Spleen (tissue), 11 donors: ENCODE measurements around the gene TCOF1. TPM values are rescaled to one million over a fixed set of nuclear protein-coding genes. Genes with fewer than 3 reads are reported as not detected.
A peak's percentile ranks its signal among the peaks of the same experiment; 100 is the strongest.

Experiments
- DNase-seq: peaks from one replicate; pipeline ENCODE4 v3.0.0-alpha.2; 2020
- H3K27ac ChIP-seq, 8 donors: fragments of 200-600 bp; sonication (generic) in 7 of 8; 1 replicate in 4 of 8; 2 replicates in 4 of 8; pipeline versions ENCODE4 v1.5.0 to v1.8.0; 2016 to 2021; ENCODE audit warnings: inconsistent platforms in 4 of 8, mild to moderate bottlenecking in 4 of 8, moderate library complexity in 1 of 8
- H3K27me3 ChIP-seq, 7 donors: fragments of 200-600 bp; sonication (generic) in 6 of 7; replicated peaks in 1 of 7; 1 replicate in 4 of 7; 2 replicates in 3 of 7; pipeline versions ENCODE4 v1.5.0 to v1.8.0; 2016 to 2021; ENCODE audit warnings: inconsistent platforms in 3 of 7, mild to moderate bottlenecking in 1 of 7
- H3K36me3 ChIP-seq, 6 donors: fragments of 200-600 bp; sonication (generic) in 5 of 6; 1 replicate in 4 of 6; 2 replicates in 2 of 6; pipeline versions ENCODE4 v1.5.0 to v1.8.0; 2016 to 2021; ENCODE audit warnings: inconsistent platforms in 2 of 6
- H3K4me1 ChIP-seq, 6 donors: fragments of 200-600 bp; sonication (generic) in 5 of 6; 1 replicate in 3 of 6; 2 replicates in 3 of 6; pipeline versions ENCODE4 v1.5.0 to v1.8.0; 2016 to 2021; ENCODE audit warnings: inconsistent platforms in 3 of 6
- H3K4me3 ChIP-seq, 8 donors: fragments of 200-600 bp; sonication (generic) in 7 of 8; 1 replicate in 4 of 8; 2 replicates in 4 of 8; pipeline versions ENCODE4 v1.5.0 to v1.8.0; 2016 to 2021; ENCODE audit warnings: inconsistent platforms in 4 of 8, mild to moderate bottlenecking in 4 of 8, moderate library complexity in 2 of 8
- H3K9me3 ChIP-seq, 8 donors: fragments of 200-600 bp; sonication (generic) in 7 of 8; 1 replicate in 4 of 8; 2 replicates in 4 of 8; pipeline versions ENCODE4 v1.5.0 to v1.8.0; 2016 to 2021; ENCODE audit warnings: inconsistent platforms in 4 of 8
- CTCF ChIP-seq, 11 experiments: fragments of 200-600 bp in 7 of 11; fragments of 450-650 bp in 4 of 11; sonication (generic) in 4 of 11; IDR thresholded peaks in 8 of 11; conservative IDR thresholded peaks in 3 of 11; 1 replicate in 7 of 11; 2 replicates in 4 of 11; pipeline versions ENCODE4 v1.4.0 to v1.8.0; 2016 to 2021; ENCODE audit warnings: antibody characterized with exemption in 11 of 11, inconsistent platforms in 4 of 11, mild to moderate bottlenecking in 1 of 11
- POLR2A ChIP-seq, 3 donors: fragments of 450-650 bp; IDR thresholded peaks; one replicate each; pipeline ENCODE4 v1.5.1; 2017; ENCODE audit warnings: antibody characterized with exemption in 3 of 3, mild to moderate bottlenecking in 1 of 3
- POLR2AphosphoS5 ChIP-seq, 3 donors: sonication (generic); formaldehyde crosslinking; IDR thresholded peaks; one replicate each; pipeline ENCODE4 v1.5.1; 2017; ENCODE audit warnings: antibody characterized with exemption in 3 of 3
- WGBS, 5 donors: extraction: QIAGEN DNeasy Blood & Tissue Kit in 3 of 5; methylation state at CpG; one replicate each; pipeline versions ENCODE4 v1.1.5 to v1.1.7; 2013 to 2018; 5-methylcytosine and 5-hydroxymethylcytosine counted together
- intact Hi-C: fragments of 100-400 bp; cut with DNase I; formaldehyde crosslinking; loops from one replicate; pipeline ENCODE4 v1.15.0; 2023; ENCODE audit warnings: low total_unique reads
- polyA plus RNA-seq, 3 donors: library from polyadenylated mRNA; stranded (reverse); fragments of 200-250 nt; gene quantifications; one replicate each; pipeline ENCODE4 v1.2.1, GENCODE V29; 2013
- total RNA-seq, 7 donors: library from RNA; depleted of rRNA in 3 of 7; stranded (reverse); fragments of >200 nt in 3 of 7; fragmentation: NEBNext Ultra II Directional in 4 of 7; extraction: Animal tissue kit (Norgen Biotek cat#: 25700) in 4 of 7; gene quantifications; one replicate each; pipeline versions ENCODE4 v1.1.0 to v1.2.1, GENCODE V29; 2016 to 2021
- donor health status: healthy with polysubstance abuse.
- donor health status: DM: no; HTN: no; CAD: no; lungs with moderate emphysema.
- donor health status: DM: no; HTN: no; CAD: no.
- donor health status: Bipolar disorder and iron deficiency.
- donor health status: healthy.
- donor health status: DM: no; HTN: no; CAD: no.
- donor health status: DM: yes; HTN: yes; CAD: no.

The TCOF1 gene
- total and polyA plus RNA-seq, 10 donors = 15.3 to 44.3 (median 33.0) TPM

GRCh38 chr5:150376799-150377771 is 19.6 kb downstream of the TCOF1 start:
- 75 to 83% (median 80%) methylated on average over 9 to 10 of the region's 10 CpGs for WGBS, 5 donors
- intact Hi-C loops = no loop called here
- H3K27ac ChIP-seq = peak overlapping the region in 6 of 8 donors; percentile 27 to 77 (median 48)
- H3K4me3 ChIP-seq = no peak overlapping the region
- peaks cover 0 to 16% (median 2%) of the 10 kb centered on the region in 6 donors for H3K4me1 ChIP-seq
- DNase-seq = no peak
- H3K27me3 ChIP-seq = no peaks in the 10 kb centered on the region
- H3K9me3 ChIP-seq = no peaks in the 10 kb centered on the region
- peaks cover 12 to 100% (median 99%) of the 10 kb centered on the region in 6 donors for H3K36me3 ChIP-seq
- TF ChIP-seq POLR2A (IDR thresholded peaks at IDR 0.05) (no peak), POLR2AphosphoS5 (IDR thresholded peaks at IDR 0.05) (peak in 1 of 3 donors; percentile 18), CTCF (IDR thresholded peaks at IDR 0.05 in 8 of 11, conservative IDR thresholded peaks at IDR 0.05 in 3 of 11) (no peak)

- intact Hi-C loops = no loop called here
- H3K27ac ChIP-seq = peak overlapping the region in 4 of 8 donors; percentile 43 to 77 (median 54)
- no peaks in the 10 kb centered on the region for H3K27me3 ChIP-seq
- H3K4me3 ChIP-seq = no peak overlapping the region
- no peaks in the 10 kb centered on the region for H3K9me3 ChIP-seq
- TF ChIP-seq CTCF (IDR thresholded peaks at IDR 0.05 in 8 of 11, conservative IDR thresholded peaks at IDR 0.05 in 3 of 11) = no peak
- no peak for TF ChIP-seq POLR2AphosphoS5 (IDR thresholded peaks at IDR 0.05)
- no peak for TF ChIP-seq POLR2A (IDR thresholded peaks at IDR 0.05)
- DNase-seq = no peak
- WGBS, 5 donors = 78 to 88% (median 84%) methylated on average over 5 of the region's 5 CpGs
- peaks cover 12 to 100% (median 99%) of the 10 kb centered on the region in 6 donors for H3K36me3 ChIP-seq
- H3K4me1 ChIP-seq = peaks cover 0 to 16% (median 0%) of the 10 kb centered on the region in 6 donors
Measured at GRCh38 chr5:150377964-150378694, 20.6 kb downstream of the TCOF1 start.

GRCh38 chr5:150384701-150385100 is 27.2 kb downstream of the TCOF1 start:
- peaks cover 3 to 100% (median 98%) of the 10 kb centered on the region in 6 donors for H3K36me3 ChIP-seq
- no peak for DNase-seq
- H3K4me3 ChIP-seq = no peak overlapping the region
- no peak overlapping the region for H3K27ac ChIP-seq
- WGBS, 5 donors = 93 to 98% (median 95%) methylated on average over 5 of the region's 5 CpGs
- intact Hi-C loops = no loop called here
- H3K27me3 ChIP-seq = no peaks in the 10 kb centered on the region
- H3K9me3 ChIP-seq = no peaks in the 10 kb centered on the region
- TF ChIP-seq POLR2AphosphoS5 (IDR thresholded peaks at IDR 0.05) (no peak), CTCF (IDR thresholded peaks at IDR 0.05 in 8 of 11, conservative IDR thresholded peaks at IDR 0.05 in 3 of 11) (no peak), POLR2A (IDR thresholded peaks at IDR 0.05) (no peak)
- no peaks in the 10 kb centered on the region for H3K4me1 ChIP-seq
